GM19328 (cell line): ENCODE results near the gene HES3.
A peak's percentile ranks its signal among the peaks of the same experiment; 100 is the strongest.

Experiments used
- ATAC-seq: cut with Tn5 transposase; IDR thresholded peaks from one replicate; pipeline ENCODE4 v1.9.1; 2021; ENCODE audit warnings: mild to moderate bottlenecking, moderate library complexity; ENCODE audit not compliant: unreplicated experiment

Gene HES3

DNA sequence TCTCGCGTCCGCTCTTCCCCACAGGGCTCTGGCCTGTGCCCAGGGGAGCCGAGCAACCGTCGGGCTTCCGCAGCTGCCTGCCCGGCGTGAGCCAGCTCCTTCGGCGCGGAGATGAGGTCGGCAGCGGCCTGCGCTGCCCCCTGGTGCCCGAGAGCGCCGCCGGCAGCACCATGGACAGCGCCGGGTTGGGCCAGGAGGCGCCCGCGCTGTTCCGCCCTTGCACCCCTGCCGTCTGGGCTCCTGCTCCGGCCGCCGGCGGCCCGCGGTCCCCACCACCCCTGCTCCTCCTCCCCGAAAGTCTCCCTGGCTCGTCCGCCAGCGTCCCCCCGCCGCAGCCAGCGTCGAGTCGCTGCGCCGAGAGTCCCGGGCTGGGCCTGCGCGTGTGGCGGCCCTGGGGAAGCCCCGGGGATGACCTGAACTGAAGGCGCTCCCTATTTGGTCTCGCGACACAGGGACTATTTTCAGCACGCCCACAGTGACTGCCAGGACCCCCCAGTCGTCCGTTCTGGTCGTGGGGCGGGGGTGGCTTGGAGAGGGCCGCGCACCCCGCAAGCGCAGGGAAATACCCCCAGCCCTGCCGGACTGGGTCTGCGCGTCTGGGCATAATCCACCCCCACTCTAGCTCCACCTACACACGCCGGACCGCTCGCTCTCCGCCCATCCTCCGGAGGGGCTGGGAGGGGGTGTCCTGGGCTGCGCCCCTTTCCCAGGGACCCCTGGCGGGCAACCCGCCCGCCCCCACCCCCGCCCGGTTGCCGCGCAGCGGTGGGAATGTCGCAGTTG, 1.3 kb downstream of the HES3 start:
- ATAC-seq, result no peak

GRCh38 chr1:6245869-6246496, 2.0 kb downstream of the HES3 start:
- ATAC-seq, result no peak

- no peak for ATAC-seq
Measured at GRCh38 chr1:6246497-6247467, 2.8 kb downstream of the HES3 start.

GRCh38 chr1:6247651-6248050, 3.7 kb downstream of the HES3 start:
- ATAC-seq, result no peak

- ATAC-seq, result no peak
Measured at GRCh38 chr1:6248161-6248776, 4.3 kb downstream of the HES3 start.

DNA sequence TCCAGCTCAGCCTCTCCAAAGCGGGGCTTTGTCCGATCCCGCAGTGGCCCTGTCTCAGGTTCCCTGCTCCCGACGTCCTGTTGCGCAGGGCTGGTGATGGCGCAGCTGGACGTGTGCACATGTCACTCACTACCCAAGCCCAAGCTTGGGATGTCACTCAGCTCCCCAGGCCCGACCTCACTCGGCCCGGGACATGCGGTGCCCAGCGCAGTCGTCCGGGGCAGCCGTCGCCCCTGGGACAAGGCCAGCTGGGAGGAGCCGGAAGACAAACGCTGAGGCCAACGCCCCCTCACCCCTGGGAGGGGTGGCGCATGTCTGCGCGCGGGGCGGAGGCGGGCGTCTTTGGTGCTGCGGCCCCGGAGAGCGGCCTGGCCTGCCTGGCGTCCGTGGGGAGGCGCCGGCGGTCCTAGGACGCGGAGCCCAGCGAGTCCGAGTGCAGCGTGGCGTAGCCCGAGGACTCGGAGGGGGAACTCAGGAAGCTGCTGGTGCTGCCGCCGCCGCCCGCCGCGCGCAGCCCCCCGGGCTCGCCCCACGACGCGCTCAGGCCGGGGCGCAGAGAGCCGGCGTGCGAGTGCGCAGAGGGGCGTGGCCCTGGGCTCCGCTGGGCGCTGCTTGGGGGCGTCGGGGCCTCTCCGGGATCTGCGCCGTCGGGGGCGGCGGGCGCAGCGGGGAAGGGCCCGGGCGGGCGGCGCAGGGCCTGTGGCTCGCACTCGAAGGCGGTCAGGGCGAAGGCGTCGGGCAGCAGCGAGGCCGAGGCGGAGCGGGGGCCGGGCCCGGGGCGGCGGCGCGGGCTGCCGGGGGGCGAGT, 5.2 kb downstream of the HES3 start:
- ATAC-seq, result no peak

DNA sequence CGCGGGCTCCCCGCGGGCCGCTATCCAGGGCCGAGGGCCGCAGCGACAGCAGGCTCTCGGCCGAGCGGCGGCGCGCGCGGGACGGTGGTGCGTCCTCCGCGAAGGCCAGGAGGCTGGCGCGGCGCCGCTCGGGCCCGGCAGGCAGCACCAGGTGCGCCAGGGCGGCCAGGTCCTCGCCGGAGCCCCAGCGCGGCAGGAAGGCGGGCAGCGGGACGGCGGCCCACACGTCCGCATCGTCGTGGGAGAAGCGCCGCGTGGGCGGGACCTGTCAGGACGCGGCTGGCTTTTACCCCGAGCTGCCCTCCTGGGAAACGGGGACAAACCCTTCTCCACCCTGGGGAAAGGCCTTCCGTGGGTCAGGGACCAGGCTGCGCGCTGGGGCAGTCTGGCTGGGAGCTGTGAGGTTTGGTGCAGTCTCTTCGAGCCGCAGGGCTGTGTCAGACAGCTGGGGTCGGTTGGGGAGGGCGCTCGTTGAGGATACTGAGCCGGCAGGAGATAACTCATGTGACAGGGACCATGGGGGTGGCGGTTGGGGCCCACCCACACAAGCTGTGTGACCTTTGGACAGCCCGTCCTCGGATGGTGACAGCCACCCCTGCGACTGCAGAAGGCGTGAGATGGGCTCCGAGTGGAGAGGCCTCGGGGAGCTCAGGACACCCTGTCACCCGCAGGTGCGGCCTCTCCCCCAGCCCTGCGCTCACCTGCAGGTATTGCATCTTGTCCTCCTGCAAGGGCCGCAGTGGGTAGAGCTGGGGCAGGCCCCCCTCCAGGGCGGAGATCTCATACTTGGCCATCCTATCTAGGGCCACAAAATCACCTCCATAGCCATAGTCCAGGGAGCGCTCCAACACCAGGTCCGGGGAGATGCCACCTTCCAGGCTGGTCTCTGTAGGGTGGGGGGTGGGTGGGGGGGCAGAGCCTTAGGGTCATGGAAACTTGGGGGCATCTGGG, 6.0 kb downstream of the HES3 start:
- no peak for ATAC-seq

DNA sequence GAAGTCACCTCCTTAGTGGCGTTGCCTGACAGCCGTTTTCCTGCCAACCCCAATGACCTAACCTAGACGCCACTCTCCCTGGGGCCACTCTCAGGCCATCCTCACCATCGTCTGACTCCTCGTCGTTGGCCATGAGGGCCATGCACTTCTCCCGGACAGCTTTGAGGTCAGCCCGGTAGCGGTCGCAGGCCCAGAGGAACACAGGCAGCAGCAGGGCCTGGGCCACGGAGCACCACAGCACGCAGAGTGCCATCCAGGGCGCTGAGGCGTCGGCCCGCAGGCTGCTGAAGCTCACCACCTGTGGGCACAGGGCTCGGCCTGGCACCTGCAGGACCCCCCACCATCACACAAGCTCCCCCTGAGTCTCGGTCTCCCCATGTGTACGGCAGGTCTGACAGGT, 7.3 kb downstream of the HES3 start:
- ATAC-seq, result no peak

DNA sequence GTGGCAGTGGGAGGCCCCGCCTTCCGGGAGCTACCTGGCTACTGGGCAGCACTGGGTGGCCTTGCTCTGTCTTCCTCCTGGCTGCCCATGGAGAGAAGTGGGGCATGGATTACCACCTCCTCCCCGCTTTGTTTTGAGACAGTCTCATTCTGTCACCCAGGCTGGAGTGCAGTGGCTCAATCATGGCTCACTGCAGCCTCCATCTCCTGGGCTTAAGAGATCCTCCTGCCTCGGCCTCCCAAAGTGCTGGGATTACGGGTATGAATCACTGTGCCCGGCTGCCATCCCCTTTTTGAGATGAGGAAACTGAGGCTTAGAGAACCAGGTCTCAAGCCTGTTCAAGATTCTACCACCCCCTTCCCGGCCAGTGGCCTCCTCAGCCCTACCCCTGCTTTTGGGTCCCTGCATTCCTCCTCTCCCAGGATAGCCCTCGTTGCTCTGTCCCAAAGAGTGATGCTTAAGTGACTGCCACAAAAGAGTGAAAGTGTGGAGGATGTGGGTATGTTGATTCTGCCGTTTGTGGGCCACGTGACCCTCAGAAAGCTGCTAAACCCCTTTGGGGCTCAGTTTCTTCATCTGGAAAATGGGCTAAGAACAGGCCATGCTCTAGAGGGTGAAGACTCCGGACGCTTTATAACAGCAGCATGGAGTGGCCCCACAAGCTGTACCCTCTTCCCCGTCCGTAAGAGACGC, 7.8 kb downstream of the HES3 start:
- no peak for ATAC-seq

- no peak for ATAC-seq
Measured at GRCh38 chr1:6252374-6252710, 8.4 kb downstream of the HES3 start.

GRCh38 chr1:6253380-6253779, 9.4 kb downstream of the HES3 start:
- no peak for ATAC-seq

DNA sequence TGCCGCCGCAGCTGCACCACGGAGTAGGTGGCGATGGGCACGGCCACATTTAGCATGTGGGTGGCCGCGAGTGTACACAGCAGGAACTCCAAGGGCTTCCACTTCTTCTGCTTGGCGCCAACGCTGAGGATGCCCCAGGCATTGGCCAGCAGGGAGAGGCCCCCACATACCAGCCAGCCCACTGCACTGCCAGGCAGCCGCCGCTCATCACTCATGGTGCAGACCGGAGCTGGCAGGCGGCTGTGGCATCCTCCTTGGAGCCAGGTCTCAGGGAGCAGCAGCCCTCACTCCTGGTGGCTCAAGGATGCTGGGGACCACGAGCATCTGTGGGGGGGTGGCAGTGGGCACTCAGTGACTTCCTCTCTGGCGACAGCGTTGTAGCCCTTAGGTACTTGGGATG, 10.7 kb downstream of the HES3 start:
- ATAC-seq, result no peak

GRCh38 chr1:6256645-6257044, 12.7 kb downstream of the HES3 start:
- no peak for ATAC-seq

- ATAC-seq, result no peak
Measured at GRCh38 chr1:6257541-6258069, 13.6 kb downstream of the HES3 start.

- no peak for ATAC-seq
Measured at GRCh38 chr1:6258675-6259074, 14.7 kb downstream of the HES3 start.

DNA sequence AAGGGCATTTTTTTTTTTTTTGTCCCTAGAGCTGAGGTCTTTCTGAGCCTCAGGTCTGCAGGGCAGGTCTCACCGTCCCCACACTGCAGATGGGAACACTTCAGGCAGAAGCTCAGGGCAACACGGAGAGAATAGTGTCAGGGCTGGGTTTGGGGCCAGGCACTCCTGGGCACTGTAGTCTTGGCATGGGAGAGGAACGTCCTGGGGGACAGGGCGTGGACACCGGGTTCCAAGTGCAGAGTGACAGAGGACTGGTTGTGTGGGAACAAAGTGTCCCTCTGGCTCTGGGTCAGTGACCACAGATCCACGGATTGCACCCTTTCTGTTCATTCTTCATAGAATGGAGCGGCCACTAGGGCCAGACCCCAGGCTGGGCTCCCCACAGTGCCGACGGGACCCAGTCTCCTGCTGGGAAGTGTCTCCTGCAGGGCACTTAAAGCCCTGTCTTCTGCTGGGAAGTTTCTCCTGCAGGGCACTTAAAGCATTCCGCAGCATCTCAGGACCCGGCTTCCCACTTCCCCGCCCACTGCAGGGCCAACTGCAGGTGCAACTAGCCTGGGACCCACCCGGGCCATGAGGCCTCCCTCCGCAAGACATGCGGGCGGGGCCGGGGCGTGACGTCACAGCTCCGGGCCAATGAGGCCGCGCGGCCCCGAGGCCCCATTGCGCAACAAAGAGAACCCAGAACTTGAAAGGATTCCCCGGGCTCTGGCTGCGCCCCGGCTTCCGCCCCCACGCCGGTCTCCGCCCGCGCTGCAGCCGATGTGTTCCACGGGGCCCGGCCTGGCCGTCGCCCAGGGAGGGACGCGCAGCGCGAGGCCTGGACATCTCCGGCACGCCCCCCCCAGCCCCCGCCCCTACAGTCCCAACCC, 15.7 kb downstream of the HES3 start:
- ATAC-seq, result peak; percentile 47

DNA sequence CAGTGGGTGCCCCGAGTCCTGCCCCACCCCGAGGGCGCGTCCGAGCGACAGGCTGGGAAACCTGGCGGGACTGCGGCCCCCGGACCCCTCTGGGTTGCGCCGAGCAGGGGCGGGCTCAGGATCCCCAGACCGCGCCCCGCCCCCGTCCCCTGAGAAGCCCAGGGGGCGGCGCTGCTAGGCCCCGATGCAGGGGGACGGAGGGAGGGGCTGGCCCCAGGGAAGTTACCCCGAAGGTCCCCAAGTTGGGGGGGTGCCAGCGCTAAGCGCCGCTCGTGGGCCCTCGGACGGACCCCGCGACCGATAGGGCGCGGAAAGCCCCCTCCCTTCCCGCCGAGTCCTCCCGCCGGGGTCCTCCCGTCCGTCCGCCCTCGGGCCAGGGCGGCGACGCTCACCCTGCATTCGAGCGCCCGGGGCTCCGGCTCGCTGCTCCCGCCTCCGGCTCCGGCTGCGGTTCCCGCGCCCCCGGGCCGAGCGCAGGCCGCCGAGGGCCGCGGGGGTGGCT, 16.5 kb downstream of the HES3 start:
- ATAC-seq, result peak; percentile 18
